K562 (cell line): ENCODE measurements around the gene TSPOAP1. TPM values are rescaled to one million over a fixed set of nuclear protein-coding genes. Genes with fewer than 3 reads are reported as not detected.

ENCODE experiments used
- ATAC-seq: fragments of 200-7000 bp; cut with Tn5 transposase; 3 replicates; pipeline ENCODE4 v1.9.1; 2020; ENCODE audit warnings: moderate library complexity
- BruUV-seq: library from RNA; stranded (reverse); fragments of 400-500 nt; replicated peaks from 2 replicates; lab custom pipeline; 2021; lab: Mats Ljungman, UMichigan
- CTCF ChIA-PET: fragments of 300-600 bp; formaldehyde crosslinking; extraction: SDS; loops from one replicate; lab custom pipeline; 2021; ENCODE audit warnings: low intra/inter-chr PET ratio; lab: Yijun Ruan, JAX
- POLR2A ChIA-PET: fragments of 300-600, 350-650 bp; sonication (Branson Sonifier 250); formaldehyde crosslinking; extraction: SDS; loops from one replicate; lab custom pipeline; 2021; ENCODE audit warnings: antibody characterized with exemption, inconsistent platforms; lab: Yijun Ruan, JAX
- DNase-seq, 4 experiments: peaks; one replicate each; pipeline versions ENCODE4 v3.0.0 to v3.0.0-alpha.2; 2011 to 2018; ENCODE audit warnings: low spot score in 3 of 4, mixed read lengths in 3 of 4; ENCODE audit errors: extremely low read depth in 1 of 4
- FAIRE-seq: peaks from 2 replicates; lab custom pipeline; 2011; peaks lifted over from hg19 to GRCh38; lab: Jason Lieb, UNC
- H2AFZ ChIP-seq: 2 replicates; pipeline ENCODE4 v1.6.0; 2011; ENCODE audit warnings: low read depth, low read length, control low read depth, inconsistent platforms
- H3K27ac ChIP-seq: fragments of 200-600 bp; 3 replicates; pipeline ENCODE4 v1.8.0; 2011; ENCODE audit warnings: low read depth, mild to moderate bottlenecking, control low read depth, inconsistent platforms, low read length, moderate library complexity, mixed read lengths; ENCODE audit errors: extremely low read depth
- H3K27me3 ChIP-seq, 2 experiments: fragments of 300-600 bp in 1 of 2; 2 replicates in 1 of 2; 3 replicates in 1 of 2; pipeline versions ENCODE4 v1.6.0 to v1.8.0; 2011; ENCODE audit warnings: inconsistent platforms in 2 of 2, low read length in 2 of 2, mild to moderate bottlenecking in 1 of 2, mixed read lengths in 1 of 2, moderate library complexity in 1 of 2; ENCODE audit not compliant: control insufficient read depth in 2 of 2, insufficient read depth in 2 of 2
- H3K36me3 ChIP-seq: fragments of 300-600 bp; 3 replicates; pipeline ENCODE4 v1.8.0; 2011; ENCODE audit warnings: mild to moderate bottlenecking, low read length, inconsistent platforms; ENCODE audit not compliant: control insufficient read depth, insufficient read depth
- H3K4me1 ChIP-seq, 2 experiments: fragments of 200-600 bp in 1 of 2; replicated peaks in 1 of 2; 2 replicates in 1 of 2; 3 replicates in 1 of 2; pipeline versions ENCODE4 v1.5.1 to v1.8.0; 2011; ENCODE audit warnings: inconsistent platforms in 2 of 2, low read length in 2 of 2, mild to moderate bottlenecking in 1 of 2, mixed read lengths in 1 of 2, moderate library complexity in 1 of 2; ENCODE audit not compliant: control insufficient read depth in 2 of 2, insufficient read depth in 2 of 2
- H3K4me2 ChIP-seq: 2 replicates; pipeline ENCODE4 v1.6.1; 2011; ENCODE audit warnings: low read length, control low read depth, inconsistent platforms, mixed read lengths; ENCODE audit not compliant: insufficient read depth
- H3K4me3 ChIP-seq: fragments of 200-600 bp; sonication (generic), shearing (Covaris generic); 2 replicates; pipeline ENCODE4 v1.5.1; 2016; ENCODE audit warnings: control low read depth, inconsistent platforms
- H3K79me2 ChIP-seq: fragments of 200-600 bp; 3 replicates; pipeline ENCODE4 v1.8.0; 2011; ENCODE audit warnings: low read length, inconsistent platforms; ENCODE audit not compliant: control insufficient read depth, insufficient read depth
- H3K9ac ChIP-seq, 2 experiments: 2 replicates each; pipeline versions ENCODE4 v1.6.0 to v1.6.1; 2011; ENCODE audit warnings: low read depth in 2 of 2, low read length in 2 of 2, control low read depth in 1 of 2, inconsistent platforms in 1 of 2, mild to moderate bottlenecking in 1 of 2, mixed read lengths in 1 of 2; ENCODE audit not compliant: insufficient read depth in 1 of 2
- H3K9me1 ChIP-seq: one replicate; pipeline ENCODE4 v1.6.0; 2011; ENCODE audit warnings: inconsistent platforms, mild to moderate bottlenecking, low read length, moderate library complexity; ENCODE audit not compliant: control insufficient read depth, insufficient read depth
- H3K9me3 ChIP-seq: replicated peaks from 2 replicates; pipeline ENCODE4 v1.5.1; 2011; ENCODE audit warnings: low read depth, low read length, inconsistent platforms; ENCODE audit not compliant: control insufficient read depth, insufficient read depth
- H4K20me1 ChIP-seq: replicated peaks from 2 replicates; pipeline ENCODE4 v1.6.1; 2011; ENCODE audit warnings: low read length, inconsistent platforms, mixed read lengths; ENCODE audit not compliant: control insufficient read depth, insufficient read depth
- GTF3C2 ChIP-seq: IDR thresholded peaks from 3 replicates; pipeline ENCODE4 v1.6.1; 2011; ENCODE audit warnings: borderline replicate concordance, mild to moderate bottlenecking, moderate library complexity; ENCODE audit not compliant: insufficient read length; ENCODE audit errors: extremely low read depth
- PML ChIP-seq: IDR thresholded peaks from 2 replicates; pipeline ENCODE4 v1.6.1; 2012; ENCODE audit warnings: low read length, inconsistent platforms
- TCF3 ChIP-seq: sonication (generic); formaldehyde crosslinking; IDR thresholded peaks from 2 replicates; pipeline ENCODE4 v1.4.0; 2020; ENCODE audit warnings: mild to moderate bottlenecking, missing genetic modification reagents
- ZNF586 ChIP-seq: fragments of 450-650 bp; formaldehyde crosslinking; conservative IDR thresholded peaks from 2 replicates; pipeline ENCODE4 v1.4.0; 2020; ENCODE audit warnings: mild to moderate bottlenecking, moderate library complexity
- ZNF644 ChIP-seq: fragments of 200-800 bp; sonication (Bioruptor generic); IDR thresholded peaks from 2 replicates; pipeline ENCODE4 v1.6.1; 2016; ENCODE audit warnings: low read depth, missing genetic modification characterization, missing compliant biosample characterization
- ZNF79 ChIP-seq: fragments of 250-450 bp; sonication (Bioruptor Pico); IDR thresholded peaks from 2 replicates; pipeline ENCODE4 v1.4.0; 2020; ENCODE audit warnings: low read depth, mild to moderate bottlenecking, moderate library complexity
- WGBS: fragments of 100-300 bp; shearing (Covaris generic); methylation state at CpG from one replicate; pipeline ENCODE4 v1.1.6; 2016; ENCODE audit warnings: low coverage, mixed read lengths; ENCODE audit not compliant: insufficient coverage; ENCODE audit errors: missing lambda C conversion rate; 5-methylcytosine and 5-hydroxymethylcytosine counted together
- in situ Hi-C: fragments of 300-500 bp; cut with MboI; formaldehyde crosslinking; loops from 4 replicates; pipeline ENCODE4 v1.15.0; 2018; ENCODE audit warnings: inconsistent platforms, mixed read lengths
- intact Hi-C: fragments of 100-400 bp; cut with micrococcal nuclease; formaldehyde crosslinking; loops from 2 replicates; pipeline ENCODE4 v1.14.2; 2022
- polyA plus RNA-seq, 8 experiments: library from polyadenylated mRNA; depleted of rRNA in 4 of 8; stranded (reverse) in 5 of 8; unstranded in 3 of 8; fragments of >200 nt; fragmentation: Nextera tagmentation in 2 of 8; fragmentation: Illumina TruSeq in 1 of 8; extraction: Ambion mirVana in 2 of 8; extraction: Trizol in 1 of 8; gene quantifications; 2 replicates each; pipeline versions ENCODE4 v1.2.1 to v1.2.3, GENCODE V29; 2011 to 2014; ENCODE audit warnings: inconsistent platforms in 1 of 8, missing spikeins in 1 of 8
- total RNA-seq, 7 experiments: library from RNA; depleted of rRNA in 6 of 7; stranded (reverse); fragments of >200 nt in 6 of 7; fragmentation: Illumina TruSeq in 2 of 7; extraction: Trizol in 2 of 7; gene quantifications; 2 replicates each; pipeline versions ENCODE4 v1.2.1 to v1.2.3, GENCODE V29; 2011 to 2021; ENCODE audit warnings: low replicate concordance in 1 of 7

TSPOAP1 gene
- total and polyA plus RNA-seq, 9 of the 15 experiments (the other 6 are each of a cell fraction or from before 2014, with no cell fraction given): 0.87 to 3.9 (median 1.8) TPM; not detected in 2

GRCh38 chr17:58302171-58302918, 26.2 kb downstream of the TSPOAP1 start:
- Histone ChIP-seq H3K4me2 (no peak overlapping the region), H3K27ac (no peak overlapping the region), H3K9me3 (no peaks in the 10 kb centered on the region), H3K9ac (peak overlapping the region in 1 of 2 experiments; percentile 57; a peak in 2 of 4 replicates), H3K27me3 (no peaks in the 10 kb centered on the region), H3K36me3 (no peaks in the 10 kb centered on the region), H2AFZ (no peak overlapping the region), H3K9me1 (peaks cover 11% of the 10 kb centered on the region), H3K79me2 (no peaks in the 10 kb centered on the region), H3K4me3 (no peak overlapping the region), H4K20me1 (no peaks in the 10 kb centered on the region), H3K4me1 (peaks cover 4 to 12% of the 10 kb centered on the region in 2 experiments; a peak in 2 of 5 replicates)
- ChIA-PET POLR2A (interaction anchor here (0.6 kb wide), 2 partner anchors 21 to 195 kb away, joined by 3 read pairs; no protein-coding TSS in a partner anchor), CTCF (no interaction called here)
- TF ChIP-seq ZNF586: no peak
- no peak for TF ChIP-seq TCF3 (CRISPR knock-in tag)
- TF ChIP-seq PML: no peak
- TF ChIP-seq GTF3C2: no peak
- no peak for TF ChIP-seq ZNF79 (CRISPR knock-in tag)
- TF ChIP-seq ZNF644 (tag): no peak
- ATAC-seq (no peak), FAIRE-seq (no peak), DNase-seq (no peak)
- BruUV-seq: no TSS peak
- intact Hi-C loops: no loop called here
- WGBS: 58% methylated on average over 7 of the region's 9 CpGs
- in situ Hi-C loops: no loop called here
